ENCODE data around the gene ACOX1. TPM values are rescaled to one million over a fixed set of nuclear protein-coding genes. Genes with fewer than 3 reads are reported as not detected.

Gene ACOX1
- total RNA-seq, 3 donors from 2014 or later (not counting 1 experiment from before 2014, with no cell fraction given) = 22.8 to 48.2 (median 28.2) TPM

- no peak for TF ChIP-seq CTCF (IDR thresholded peaks at IDR 0.05)
- H3K4me3 ChIP-seq (ENCODE audit: low read length) = no peak overlapping the region
- no peak overlapping the region for H3K27ac Mint-ChIP-seq
- no peaks in the 10 kb centered on the region for H3K27me3 ChIP-seq (ENCODE audit: control insufficient read depth, insufficient read depth, low read length)
- H3K36me3 ChIP-seq (ENCODE audit: control insufficient read depth, insufficient read depth, low read length) = no peaks in the 10 kb centered on the region
- ATAC-seq (no peak), DNase-seq (no peak)
- intact Hi-C loops (cut with micrococcal nuclease) = no loop called here
- no peak overlapping the region for H3K4me3 Mint-ChIP-seq
- no peaks in the 10 kb centered on the region for H3K36me3 Mint-ChIP-seq
- peaks cover 8% of the 10 kb centered on the region for H3K4me1 ChIP-seq (ENCODE audit: control insufficient read depth, insufficient read depth, low read length)
- no peaks in the 10 kb centered on the region for H3K9me3 Mint-ChIP-seq
- H3K27ac ChIP-seq (ENCODE audit: low read length) = no peak overlapping the region
- no peaks in the 10 kb centered on the region for H3K9me3 ChIP-seq (ENCODE audit: control insufficient read depth, insufficient read depth, low read length)
- peaks cover 0 to 7% of the 10 kb centered on the region in 2 donors for H3K4me1 Mint-ChIP-seq
- no peaks in the 10 kb centered on the region for H3K27me3 Mint-ChIP-seq (ENCODE audit: low read depth in 2 of 2)
- WGBS (ENCODE audit: insufficient coverage) = 79% methylated on average over 21 of the region's 21 CpGs
These were observed 31.1 kb upstream of the ACOX1 start for GRCh38 chr17:76009969-76010661.

GRCh38 chr17:76009447-76009846 is 30.5 kb upstream of the ACOX1 start:
- no peaks in the 10 kb centered on the region for H3K27me3 Mint-ChIP-seq (ENCODE audit: low read depth in 2 of 2)
- intact Hi-C loops (cut with micrococcal nuclease) = no loop called here
- ATAC-seq = no peak
- no peaks in the 10 kb centered on the region for H3K36me3 Mint-ChIP-seq
- H3K4me3 ChIP-seq (ENCODE audit: low read length) = no peak overlapping the region
- no peaks in the 10 kb centered on the region for H3K27me3 ChIP-seq (ENCODE audit: control insufficient read depth, insufficient read depth, low read length)
- peak overlapping the region in 1 of 2 donors; percentile 32 for H3K27ac Mint-ChIP-seq
- WGBS (ENCODE audit: insufficient coverage) = 94% methylated on average over 20 of the region's 20 CpGs
- H3K9me3 Mint-ChIP-seq = no peaks in the 10 kb centered on the region
- DNase-seq = no peak
- no peak overlapping the region for H3K27ac ChIP-seq (ENCODE audit: low read length)
- TF ChIP-seq CTCF (IDR thresholded peaks at IDR 0.05) = no peak
- H3K4me1 ChIP-seq (ENCODE audit: control insufficient read depth, insufficient read depth, low read length) = peaks cover 6% of the 10 kb centered on the region
- no peaks in the 10 kb centered on the region for H3K36me3 ChIP-seq (ENCODE audit: control insufficient read depth, insufficient read depth, low read length)
- peaks cover 0 to 7% of the 10 kb centered on the region in 2 donors for H3K4me1 Mint-ChIP-seq
- no peak overlapping the region for H3K4me3 Mint-ChIP-seq
- H3K9me3 ChIP-seq (ENCODE audit: control insufficient read depth, insufficient read depth, low read length) = no peaks in the 10 kb centered on the region

DNA sequence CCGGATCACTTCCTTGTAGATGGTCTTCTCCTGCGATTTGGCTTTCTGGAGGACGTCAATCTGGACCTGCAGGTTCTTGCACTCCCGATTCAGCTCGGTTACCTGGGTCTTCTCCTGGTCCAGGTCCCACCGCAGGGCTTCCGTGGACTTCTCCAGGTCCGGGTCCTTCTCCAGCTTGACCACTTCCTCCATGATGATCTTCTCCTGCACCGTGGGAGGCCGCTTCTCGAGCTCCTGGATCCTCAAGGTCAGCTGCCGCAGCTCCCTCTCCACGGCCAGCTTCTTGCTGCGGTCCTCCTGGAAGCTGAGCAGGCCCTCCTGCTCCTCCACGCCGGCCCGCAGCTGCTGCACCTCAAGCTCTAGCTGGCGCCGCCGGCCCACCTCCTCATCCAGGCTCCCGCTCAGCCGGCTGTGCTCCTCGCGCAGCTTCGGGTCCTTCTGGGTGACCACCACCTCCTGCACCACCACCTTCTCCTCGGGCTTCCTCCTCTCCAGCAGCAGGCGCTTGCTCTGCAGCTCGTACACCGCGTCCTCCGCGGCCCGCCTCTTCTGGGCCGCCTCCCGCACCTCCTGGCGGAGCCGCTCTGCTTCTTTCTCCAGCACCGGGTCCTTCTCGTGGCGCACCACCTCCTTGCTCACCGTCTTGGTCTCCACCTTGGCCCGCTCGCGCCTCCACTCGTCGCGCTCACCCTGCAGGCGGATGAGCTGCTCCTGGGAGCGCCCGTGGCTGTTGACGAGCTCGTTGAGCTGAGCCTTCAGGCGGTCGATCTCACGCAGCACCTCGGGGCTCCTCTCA is 29.9 kb upstream of the ACOX1 start:
- intact Hi-C loops (cut with micrococcal nuclease) = no loop called here
- Mint-ChIP-seq H3K36me3 (no peaks in the 10 kb centered on the region), H3K27me3 (ENCODE audit: low read depth in 2 of 2) (no peaks in the 10 kb centered on the region), H3K4me3 (no peak overlapping the region), H3K4me1 (peaks cover 0 to 2% of the 10 kb centered on the region in 2 donors), H3K27ac (peak overlapping the region in 1 of 2 donors; percentile 32), H3K9me3 (no peaks in the 10 kb centered on the region)
- no peaks in the 10 kb centered on the region for H3K36me3 ChIP-seq (ENCODE audit: control insufficient read depth, insufficient read depth, low read length)
- H3K27me3 ChIP-seq (ENCODE audit: control insufficient read depth, insufficient read depth, low read length) = no peaks in the 10 kb centered on the region
- no peak for TF ChIP-seq CTCF (IDR thresholded peaks at IDR 0.05)
- H3K9me3 ChIP-seq (ENCODE audit: control insufficient read depth, insufficient read depth, low read length) = no peaks in the 10 kb centered on the region
- WGBS (ENCODE audit: insufficient coverage) = 93% methylated on average over 56 of the region's 56 CpGs
- no peak for ATAC-seq
- peaks cover under 1% of the 10 kb centered on the region for H3K4me1 ChIP-seq (ENCODE audit: control insufficient read depth, insufficient read depth, low read length)
- H3K4me3 ChIP-seq (ENCODE audit: low read length) = no peak overlapping the region
- no peak for DNase-seq
- no peak overlapping the region for H3K27ac ChIP-seq (ENCODE audit: low read length)
